ENCODE measurements around the gene CES4A.

GRCh38 chr16:67017421-67017750 lies 29.0 kb downstream of the CES4A start:
- TF ChIP-seq ELF4 (CRISPR knock-in tag; IDR thresholded peaks at IDR 0.05; ENCODE audit: borderline replicate concordance): no peak
- TF ChIP-seq, protein P1, sequence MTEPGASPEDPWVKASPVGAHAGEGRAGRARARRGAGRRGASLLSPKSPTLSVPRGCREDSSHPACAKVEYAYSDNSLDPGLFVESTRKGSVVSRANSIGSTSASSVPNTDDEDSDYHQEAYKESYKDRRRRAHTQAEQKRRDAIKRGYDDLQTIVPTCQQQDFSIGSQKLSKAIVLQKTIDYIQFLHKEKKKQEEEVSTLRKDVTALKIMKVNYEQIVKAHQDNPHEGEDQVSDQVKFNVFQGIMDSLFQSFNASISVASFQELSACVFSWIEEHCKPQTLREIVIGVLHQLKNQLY (CRISPR knock-in tag; IDR thresholded peaks at IDR 0.05): no peak
- TF ChIP-seq CBX1 (IDR thresholded peaks at IDR 0.05; ENCODE audit: low read depth): no peak
- no peak for TF ChIP-seq ETV6 (CRISPR knock-in tag; conservative IDR thresholded peaks at IDR 0.05)
- no peak for TF ChIP-seq CTCF (CRISPR knock-in tag; IDR thresholded peaks at IDR 0.05)
- no peak for TF ChIP-seq MAFF (IDR thresholded peaks at IDR 0.05; ENCODE audit: low read depth, low read length)
- no peak for TF ChIP-seq NFYB (CRISPR knock-in tag; IDR thresholded peaks at IDR 0.05)
- TF ChIP-seq NFKBIZ (CRISPR knock-in tag; IDR thresholded peaks at IDR 0.05): no peak
- TF ChIP-seq TARDBP (CRISPR knock-in tag; IDR thresholded peaks at IDR 0.05): no peak
- no peak for TF ChIP-seq ATF1 (CRISPR knock-in tag; IDR thresholded peaks at IDR 0.05)
